Measurements from ENCODE around the gene ERBIN.
"Not testable (repeated sequence)": the region's sequence is repeated elsewhere in the genome, so short reads cannot be mapped to it uniquely, and the experiment has no call there.

ERBIN gene

GRCh38 chr5:66010476-66010875, 84.1 kb downstream of the ERBIN start:
- DNase-seq = no peak

- no peak for DNase-seq
These were observed 85.9 kb downstream of the ERBIN start for GRCh38 chr5:66012271-66012670.

GRCh38 chr5:66013397-66013796, 87.0 kb downstream of the ERBIN start:
- DNase-seq = no peak

GRCh38 chr5:66013906-66014305, 87.5 kb downstream of the ERBIN start:
- no peak for DNase-seq

- no peak for DNase-seq
These were observed 89.0 kb downstream of the ERBIN start for GRCh38 chr5:66015196-66015960.

GRCh38 chr5:66021585-66021984, 95.2 kb downstream of the ERBIN start:
- no peak for DNase-seq

- DNase-seq = no peak
These were observed 112.9 kb downstream of the ERBIN start for GRCh38 chr5:66039296-66039695.

- no peak for DNase-seq
These were observed 113.3 kb downstream of the ERBIN start for GRCh38 chr5:66039701-66040100.

GRCh38 chr5:66041627-66042026, 115.3 kb downstream of the ERBIN start:
- no peak for DNase-seq

GRCh38 chr5:66057239-66057638, 130.9 kb downstream of the ERBIN start:
- no peak for DNase-seq

GRCh38 chr5:66061320-66061719, 134.9 kb downstream of the ERBIN start:
- not testable (repeated sequence) for DNase-seq

GRCh38 chr5:66063061-66063460, 136.7 kb downstream of the ERBIN start:
- DNase-seq = not testable (repeated sequence)

- no peak for DNase-seq
These were observed 140.5 kb downstream of the ERBIN start for GRCh38 chr5:66066826-66067225.

GRCh38 chr5:66072031-66072430, 145.7 kb downstream of the ERBIN start:
- DNase-seq = no peak

- no peak for DNase-seq
These were observed 148.5 kb downstream of the ERBIN start for GRCh38 chr5:66074901-66075300.

GRCh38 chr5:66080664-66081063, 154.3 kb downstream of the ERBIN start:
- DNase-seq = no peak

GRCh38 chr5:66089384-66089783, 163.0 kb downstream of the ERBIN start:
- DNase-seq = no peak

GRCh38 chr5:66100851-66101250, 174.5 kb downstream of the ERBIN start:
- no peak for DNase-seq

GRCh38 chr5:66113160-66113559, 186.8 kb downstream of the ERBIN start:
- DNase-seq = peak; percentile 11

GRCh38 chr5:66118304-66118703, 191.9 kb downstream of the ERBIN start:
- DNase-seq = peak; percentile 79

- DNase-seq = no peak
These were observed 196.1 kb downstream of the ERBIN start for GRCh38 chr5:66122379-66123034.

GRCh38 chr5:66129144-66129543, 202.8 kb downstream of the ERBIN start:
- no peak for DNase-seq

GRCh38 chr5:66130493-66130892, 204.1 kb downstream of the ERBIN start:
- no peak for DNase-seq

Measured in NCI-H446 treated with DMSO at 0.1 percent for 48 hours (cell line).